OCI-LY7 (cell line): Measurements from ENCODE around the gene TPM4. TPM values are rescaled to one million over a fixed set of nuclear protein-coding genes. Genes with fewer than 3 reads are reported as not detected.

ENCODE experiments used
- BruUV-seq: library from RNA; stranded (reverse); fragments of 400-500 nt; replicated peaks from 2 replicates; lab custom pipeline; 2021; lab: Mats Ljungman, UMichigan
- CTCF ChIA-PET: fragments of 300-600 bp; sonication (Branson Sonifier 250); formaldehyde crosslinking; loops from one replicate; lab custom pipeline; 2022; ENCODE audit warnings: antibody characterized with exemption; ENCODE audit not compliant: unreplicated experiment; lab: Charles Lee
- POLR2A ChIA-PET: fragments of 300-600 bp; sonication (Branson Sonifier 250); formaldehyde crosslinking; loops from one replicate; lab custom pipeline; 2022; ENCODE audit warnings: antibody characterized with exemption; lab: Charles Lee
- DNase-seq: peaks from one replicate; pipeline ENCODE4 v3.0.0-alpha.2; 2015; ENCODE audit warnings: low spot score
- H2AFZ ChIP-seq: fragments of 200-600 bp; sonication (generic), shearing (Covaris generic); 2 replicates; pipeline ENCODE4 v1.6.1; 2014; ENCODE audit warnings: mild to moderate bottlenecking, antibody characterized with exemption, low read length, moderate library complexity
- H3K27ac ChIP-seq: fragments of 200-600 bp; sonication (generic); 2 replicates; pipeline ENCODE4 v1.5.1; 2014; ENCODE audit warnings: mixed run types, low read depth, mild to moderate bottlenecking, moderate library complexity, low read length, inconsistent platforms; ENCODE audit not compliant: poor library complexity, severe bottlenecking
- H3K36me3 ChIP-seq: fragments of 200-600 bp; sonication (generic); 2 replicates; pipeline ENCODE4 v1.6.1; 2014; ENCODE audit warnings: mild to moderate bottlenecking, antibody characterized with exemption, low read length, moderate library complexity, mixed read lengths; ENCODE audit not compliant: insufficient read depth
- H3K4me1 ChIP-seq: fragments of 200-600 bp; sonication (generic); 2 replicates; pipeline ENCODE4 v1.5.1; 2014; ENCODE audit warnings: mild to moderate bottlenecking, low read length; ENCODE audit not compliant: insufficient read depth, poor library complexity, severe bottlenecking
- H3K4me2 ChIP-seq: fragments of 200-600 bp; sonication (generic); 2 replicates; pipeline ENCODE4 v1.6.1; 2014; ENCODE audit warnings: mild to moderate bottlenecking, low read length
- H3K4me3 ChIP-seq: fragments of 200-600 bp; sonication (generic); 2 replicates; pipeline ENCODE4 v1.5.1; 2014; ENCODE audit warnings: mild to moderate bottlenecking, low read depth, low read length; ENCODE audit not compliant: poor library complexity, severe bottlenecking
- H3K79me2 ChIP-seq: fragments of 200-600 bp; sonication (generic); 2 replicates; pipeline ENCODE4 v1.6.1; 2016; ENCODE audit warnings: low read depth, mild to moderate bottlenecking, low read length, moderate library complexity, mixed read lengths; ENCODE audit not compliant: insufficient read depth
- H3K9me2 ChIP-seq: fragments of 200-600 bp; sonication (generic); 2 replicates; pipeline ENCODE4 v1.6.1; 2016; ENCODE audit warnings: mild to moderate bottlenecking, low read length, mixed read lengths; ENCODE audit not compliant: insufficient read depth
- H3K9me3 ChIP-seq: fragments of 200-600 bp; sonication (generic); 2 replicates; pipeline ENCODE4 v1.6.1; 2014; ENCODE audit warnings: mild to moderate bottlenecking, mixed run types, low read length, mixed read lengths
- H4K20me1 ChIP-seq: fragments of 200-600 bp; sonication (generic); 2 replicates; pipeline ENCODE4 v1.6.1; 2014; ENCODE audit warnings: mild to moderate bottlenecking, antibody characterized with exemption, low read length, moderate library complexity, mixed read lengths; ENCODE audit not compliant: insufficient read depth
- CTCF ChIP-seq: fragments of 200-600 bp; sonication (generic); conservative IDR thresholded peaks from 2 replicates; pipeline ENCODE4 v1.5.1; 2014; ENCODE audit warnings: mild to moderate bottlenecking, antibody characterized with exemption, low read length, moderate library complexity, mixed read lengths
- EZH2phosphoT487 ChIP-seq: fragments of 200-600 bp; sonication (generic); IDR thresholded peaks from 2 replicates; pipeline ENCODE4 v1.6.1; 2018; ENCODE audit warnings: low read depth, borderline replicate concordance, mild to moderate bottlenecking, mixed run types, antibody characterized with exemption, low read length, moderate library complexity, mixed read lengths
- intact Hi-C: fragments of 100-400 bp; cut with micrococcal nuclease; formaldehyde crosslinking; loops from one replicate; pipeline ENCODE4 v1.10.0; 2022; ENCODE audit not compliant: unreplicated experiment
- total RNA-seq, 2 experiments: library from RNA; depleted of rRNA in 1 of 2; stranded (reverse); fragments of >200 nt in 1 of 2; shearing (Covaris generic) in 1 of 2; gene quantifications; 2 replicates each; pipeline ENCODE4 v1.2.3, GENCODE V29; 2014 to 2022

Gene TPM4
- total RNA-seq, 2 experiments from 2014 or later: 98.1 to 111 TPM

- no peaks in the 10 kb centered on the region for H3K79me2 ChIP-seq
- BruUV-seq: no TSS peak
- no peaks in the 10 kb centered on the region for H3K9me2 ChIP-seq
- peaks cover 16% of the 10 kb centered on the region; the same call in 1 of the 2 replicates for H3K9me3 ChIP-seq
- CTCF ChIA-PET: no interaction called here
- no peak overlapping the region for H2AFZ ChIP-seq
- POLR2A ChIA-PET: no interaction called here
- TF ChIP-seq EZH2phosphoT487: no peak
- no peak for TF ChIP-seq CTCF
- intact Hi-C loops: no loop called here
- H4K20me1 ChIP-seq: no peaks in the 10 kb centered on the region
- peaks cover 3% of the 10 kb centered on the region for H3K4me1 ChIP-seq
- H3K36me3 ChIP-seq: no peaks in the 10 kb centered on the region
- DNase-seq: no peak
- H3K4me2 ChIP-seq: no peak overlapping the region
- no peak overlapping the region for H3K27ac ChIP-seq
- H3K4me3 ChIP-seq: no peak overlapping the region
Observed at GRCh38 chr19:16060294-16060693, 16.0 kb upstream of the TPM4 start.

DNA sequence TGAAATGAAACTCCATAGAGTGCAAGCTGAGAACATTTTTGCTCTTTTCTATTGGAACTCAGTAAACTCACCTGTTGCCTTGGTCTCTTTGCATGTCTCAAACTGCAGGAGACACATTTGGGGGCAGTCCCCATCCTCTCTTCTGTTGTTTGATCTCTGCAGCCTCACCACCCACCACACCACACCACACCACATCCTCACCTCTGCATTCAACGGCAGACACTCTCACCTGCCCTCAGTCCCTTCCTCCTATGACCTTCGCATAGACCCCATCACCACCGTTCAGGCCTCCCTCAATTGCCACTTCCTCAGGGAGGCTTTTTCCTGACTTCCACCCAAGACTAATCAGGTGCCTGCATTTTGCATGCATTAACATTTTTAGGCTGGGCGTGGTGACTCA lies 14.4 kb upstream of the TPM4 start:
- Histone ChIP-seq H4K20me1 (no peaks in the 10 kb centered on the region), H3K27ac (no peak overlapping the region), H3K79me2 (no peaks in the 10 kb centered on the region), H3K4me1 (peaks cover 3% of the 10 kb centered on the region), H3K36me3 (no peaks in the 10 kb centered on the region), H3K9me2 (no peaks in the 10 kb centered on the region), H3K9me3 (peaks cover 5% of the 10 kb centered on the region; the same call in 1 of the 2 replicates), H2AFZ (no peak overlapping the region), H3K4me2 (no peak overlapping the region), H3K4me3 (no peak overlapping the region)
- no peak for TF ChIP-seq CTCF
- no peak for TF ChIP-seq EZH2phosphoT487
- no TSS peak for BruUV-seq
- ChIA-PET CTCF (interaction anchor here (0.7 kb wide), 1 partner anchor 9 kb away, joined by 3 read pairs; no protein-coding TSS in a partner anchor), POLR2A (no interaction called here)
- intact Hi-C loops: no loop called here
- no peak for DNase-seq

GRCh38 chr19:16062789-16063188 lies 13.5 kb upstream of the TPM4 start:
- CTCF ChIA-PET: interaction anchor here (0.7 kb wide), 1 partner anchor 9 kb away, joined by 3 read pairs; no protein-coding TSS in a partner anchor
- H3K4me3 ChIP-seq: no peak overlapping the region
- H3K9me2 ChIP-seq: no peaks in the 10 kb centered on the region
- H3K4me2 ChIP-seq: no peak overlapping the region
- BruUV-seq: no TSS peak
- no peaks in the 10 kb centered on the region for H3K36me3 ChIP-seq
- peaks cover 3% of the 10 kb centered on the region for H3K4me1 ChIP-seq
- POLR2A ChIA-PET: interaction anchor here (0.6 kb wide), 1 partner anchor 723 kb away, joined by 4 read pairs; no protein-coding TSS in a partner anchor
- no peaks in the 10 kb centered on the region for H4K20me1 ChIP-seq
- no peak overlapping the region for H3K27ac ChIP-seq
- no peak overlapping the region for H2AFZ ChIP-seq
- peak; percentile 68 for DNase-seq
- no peak for TF ChIP-seq EZH2phosphoT487
- TF ChIP-seq CTCF: peak; percentile 87
- H3K79me2 ChIP-seq: no peaks in the 10 kb centered on the region
- intact Hi-C loops: no loop called here
- peaks cover 3% of the 10 kb centered on the region; the same call in 1 of the 2 replicates for H3K9me3 ChIP-seq
